Nephron progenitor cell (in vitro differentiated cells): ENCODE data around the gene MTG2.
A peak's percentile ranks its signal among the peaks of the same experiment; 100 is the strongest.

Experiments
- DNase-seq: peaks from one replicate; pipeline ENCODE4 v3.0.0; 2021
- H3K27ac Mint-ChIP-seq: 2 replicates; pipeline ENCODE4 v1.8.0; 2021; ENCODE audit warnings: mild to moderate bottlenecking, moderate library complexity, mixed read lengths
- H3K27me3 Mint-ChIP-seq: 2 replicates; pipeline ENCODE4 v1.8.0; 2021; ENCODE audit warnings: mild to moderate bottlenecking, low read depth, mixed read lengths; ENCODE audit not compliant: poor library complexity
- H3K36me3 Mint-ChIP-seq: 2 replicates; pipeline ENCODE4 v1.8.0; 2021; ENCODE audit warnings: low read depth, mixed read lengths
- H3K4me1 Mint-ChIP-seq: 2 replicates; pipeline ENCODE4 v1.8.0; 2021; ENCODE audit warnings: mixed read lengths
- H3K4me3 Mint-ChIP-seq: 2 replicates; pipeline ENCODE4 v1.8.0; 2021; ENCODE audit warnings: mild to moderate bottlenecking, moderate library complexity, mixed read lengths
- H3K9me3 Mint-ChIP-seq: 2 replicates; pipeline ENCODE4 v1.8.0; 2021; ENCODE audit warnings: mild to moderate bottlenecking, moderate library complexity, mixed read lengths
- CTCF ChIP-seq: fragments of 200-600 bp; sonication (generic); IDR thresholded peaks from 2 replicates; pipeline ENCODE4 v1.5.0; 2021; ENCODE audit warnings: antibody characterized with exemption

The MTG2 gene

DNA sequence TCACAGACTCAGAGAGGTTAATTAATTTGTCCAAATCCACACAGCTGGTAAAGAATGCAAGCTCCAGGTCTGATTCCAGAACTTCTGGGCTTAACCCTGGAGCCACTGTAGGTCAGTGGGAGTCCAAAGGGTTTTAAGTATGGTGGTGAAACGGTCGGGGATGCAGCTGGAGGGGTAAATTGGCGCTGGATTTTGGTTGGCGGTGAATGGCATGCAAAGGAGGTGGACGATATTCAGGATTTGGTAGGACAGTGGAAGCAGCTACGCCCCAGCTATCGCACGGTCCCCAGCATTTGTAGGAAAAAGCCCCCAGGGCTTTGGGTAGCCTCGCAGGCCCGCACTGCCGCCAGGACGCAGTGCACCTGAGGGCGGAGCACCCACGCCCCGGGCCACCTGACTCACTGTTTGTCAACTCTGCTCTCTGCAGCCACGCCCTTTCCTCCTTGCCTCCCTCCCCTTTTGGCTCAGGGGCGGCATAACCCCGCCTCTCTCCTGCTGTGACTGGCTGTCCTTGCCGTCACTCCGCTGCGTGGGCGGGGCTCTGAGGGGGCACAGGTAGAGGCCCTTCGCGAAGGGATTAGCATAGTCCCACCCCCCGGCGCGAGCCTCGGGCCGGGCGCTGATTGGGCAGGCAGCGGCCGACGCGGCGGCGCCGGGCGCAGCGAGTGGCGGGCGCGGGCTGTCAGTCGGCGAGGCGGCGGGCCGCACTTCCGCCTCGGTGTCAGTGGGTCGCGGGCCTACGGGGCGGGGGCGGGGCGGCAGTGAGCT, 55.2 kb downstream of the MTG2 start, which contains the start of gene OSBPL2:
TSS of gene OSBPL2 (plus strand) at position 721 of the 768 bp plus-strand sequence. CDS start 17,664 bp downstream, outside the sequence.
- peak; percentile 99 for DNase-seq
- peaks cover 41% of the 10 kb centered on the region for H3K4me1 Mint-ChIP-seq
- TF ChIP-seq CTCF: no peak
- no peak within 1 kb of the TSS for H3K27ac Mint-ChIP-seq
- peak within 1 kb of the TSS; percentile 88 for H3K4me3 Mint-ChIP-seq
- peaks cover 3% of the 10 kb centered on the region for H3K27me3 Mint-ChIP-seq
- peaks cover 10% of the 10 kb centered on the region for H3K36me3 Mint-ChIP-seq
- H3K9me3 Mint-ChIP-seq: no peaks in the 10 kb centered on the region

DNA sequence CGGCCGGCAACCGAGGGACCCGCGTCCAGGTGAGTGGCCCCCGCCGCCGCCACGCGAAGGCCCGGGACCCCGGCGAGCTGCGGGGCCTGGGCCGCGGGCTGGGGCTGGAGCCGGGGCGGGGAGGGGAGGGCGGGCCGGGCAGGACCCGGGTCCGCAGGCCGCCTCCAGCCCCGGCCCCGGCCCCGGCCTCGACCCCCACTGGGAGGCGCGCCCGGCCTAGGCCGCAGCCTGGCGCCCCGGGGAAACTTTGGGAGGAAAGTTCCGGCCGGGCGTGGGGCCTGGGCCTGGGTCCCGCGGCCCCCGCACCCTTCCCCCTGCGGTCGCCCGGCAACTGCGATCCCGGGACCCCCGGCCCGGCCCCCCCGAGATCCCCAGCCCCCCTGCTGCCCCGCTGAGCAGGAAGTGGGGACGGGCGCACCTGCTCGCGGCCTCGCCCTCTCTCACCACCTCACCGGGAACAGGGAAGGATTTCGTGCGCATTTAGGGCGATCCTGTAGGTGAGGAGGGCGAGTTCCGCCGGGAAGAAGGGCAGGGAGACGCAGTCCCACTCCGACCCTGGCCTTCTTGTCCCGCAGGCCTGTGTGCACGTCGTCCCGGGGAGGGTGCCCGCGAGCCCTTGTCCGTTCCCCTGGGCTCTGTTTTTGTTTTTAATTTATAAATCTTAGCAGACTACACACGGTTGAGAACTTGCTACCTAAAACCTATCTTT, 55.9 kb downstream of the MTG2 start:
- Mint-ChIP-seq H3K36me3 (peaks cover 10% of the 10 kb centered on the region), H3K9me3 (no peaks in the 10 kb centered on the region), H3K4me1 (peaks cover 41% of the 10 kb centered on the region), H3K27ac (no peak overlapping the region), H3K4me3 (peak overlapping the region; percentile 88), H3K27me3 (peaks cover 3% of the 10 kb centered on the region)
- TF ChIP-seq CTCF: no peak
- DNase-seq: no peak

DNA sequence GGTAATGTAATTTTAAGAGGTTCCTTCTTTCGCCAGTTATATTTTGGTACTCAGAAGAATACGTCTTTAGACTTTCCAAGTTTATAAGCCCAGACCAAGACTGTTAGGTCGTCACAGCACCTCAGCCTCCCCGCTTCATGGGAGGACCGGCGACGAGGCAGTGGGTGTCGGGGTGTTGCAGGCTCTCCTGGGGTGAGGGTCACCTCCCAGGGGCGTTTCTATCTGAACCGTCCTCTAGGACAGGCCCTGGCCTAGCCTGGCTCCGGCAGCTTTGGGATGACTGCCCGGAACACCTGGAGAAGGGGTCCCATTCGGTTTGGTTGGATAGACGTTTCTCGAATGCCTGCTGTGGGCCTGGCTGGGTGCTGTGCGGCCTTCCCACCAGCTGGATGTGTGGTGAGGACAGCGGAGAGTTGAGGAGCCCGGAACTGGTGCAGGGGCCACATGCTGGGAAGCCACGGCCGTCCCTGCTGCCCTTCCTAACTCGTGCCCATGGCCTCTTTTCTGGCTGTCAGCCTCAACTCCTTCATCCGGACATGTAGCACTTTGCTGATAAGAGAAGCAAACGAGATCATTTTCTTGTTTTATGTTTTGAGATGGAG, 56.6 kb downstream of the MTG2 start:
- Mint-ChIP-seq H3K27me3 (peaks cover 3% of the 10 kb centered on the region), H3K27ac (no peak overlapping the region), H3K4me3 (peak overlapping the region; percentile 88), H3K9me3 (no peaks in the 10 kb centered on the region), H3K4me1 (peaks cover 41% of the 10 kb centered on the region), H3K36me3 (peaks cover 10% of the 10 kb centered on the region)
- no peak for TF ChIP-seq CTCF
- no peak for DNase-seq

DNA sequence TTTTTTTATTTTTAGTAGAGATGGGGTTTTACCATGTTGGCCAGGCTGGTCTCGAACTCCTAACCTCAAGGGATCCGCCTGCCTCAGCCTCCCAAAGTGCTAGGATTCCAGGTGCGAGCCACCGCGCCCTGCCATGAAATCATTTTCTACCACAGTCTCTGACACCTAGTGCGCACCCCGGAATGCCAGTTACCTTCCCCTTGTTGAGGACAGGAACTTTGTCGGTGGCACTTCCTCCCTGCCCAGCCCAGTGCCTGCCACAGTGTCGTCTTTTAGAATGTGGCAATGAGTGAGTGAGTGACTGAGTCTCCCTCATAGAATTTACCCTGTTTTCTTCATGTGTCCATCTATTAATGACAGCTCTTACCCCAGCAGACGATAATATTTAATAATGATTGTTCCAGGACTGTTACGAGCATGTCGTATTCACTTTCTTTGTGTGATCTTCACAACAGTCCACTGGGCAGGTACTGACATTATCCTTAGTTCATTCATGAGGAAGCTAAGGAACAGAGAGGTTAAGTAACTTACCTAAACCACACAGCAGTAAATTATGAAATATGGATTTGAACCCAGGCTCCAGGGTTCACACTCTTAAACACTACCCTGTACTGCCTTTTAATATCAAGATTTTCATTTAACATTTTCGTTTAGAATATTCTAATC, 57.3 kb downstream of the MTG2 start:
- H3K9me3 Mint-ChIP-seq: no peaks in the 10 kb centered on the region
- no peak overlapping the region for H3K27ac Mint-ChIP-seq
- no peak for TF ChIP-seq CTCF

DNA sequence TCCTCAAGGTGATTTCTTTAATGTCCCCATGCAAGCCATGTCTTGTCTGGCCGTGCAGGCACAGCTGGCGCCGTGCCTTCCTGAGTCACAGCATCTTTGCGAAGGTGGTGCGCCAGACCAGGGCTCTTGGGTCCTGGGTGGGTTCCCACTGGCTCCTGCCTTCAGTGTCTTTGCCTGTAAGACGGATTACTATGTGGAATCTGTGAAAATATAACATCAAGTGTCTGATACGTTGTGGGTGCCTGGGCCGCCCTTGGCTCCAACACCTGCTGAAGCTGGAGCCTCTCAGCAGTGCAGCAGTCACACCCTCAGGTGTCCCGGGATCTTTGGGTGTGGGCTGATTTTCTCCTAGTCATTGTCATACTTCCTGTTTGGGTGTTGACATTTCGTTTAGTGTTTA, 58.7 kb downstream of the MTG2 start:
- H3K27ac Mint-ChIP-seq: no peak overlapping the region
- no peaks in the 10 kb centered on the region for H3K9me3 Mint-ChIP-seq
- H3K4me1 Mint-ChIP-seq: peaks cover 27% of the 10 kb centered on the region
- no peak for DNase-seq
- H3K27me3 Mint-ChIP-seq: peaks cover 3% of the 10 kb centered on the region
- H3K4me3 Mint-ChIP-seq: no peak overlapping the region
- no peak for TF ChIP-seq CTCF
- peaks cover 10% of the 10 kb centered on the region for H3K36me3 Mint-ChIP-seq

More for the DNA sequence above, 57.3 kb downstream of the MTG2 start:
- Mint-ChIP-seq H3K36me3 (peaks cover 10% of the 10 kb centered on the region), H3K4me1 (peaks cover 35% of the 10 kb centered on the region), H3K27me3 (peaks cover 3% of the 10 kb centered on the region), H3K4me3 (peak overlapping the region; percentile 88)
- DNase-seq: no peak
